HG02884 (cell line): ENCODE results near the gene MYO1C.
"Not testable (repeated sequence)": the region's sequence is repeated elsewhere in the genome, so short reads cannot be mapped to it uniquely, and the experiment has no call there.

Experiments
- ATAC-seq: cut with Tn5 transposase; IDR thresholded peaks from one replicate; pipeline ENCODE4 v1.9.1; 2021; ENCODE audit warnings: mild to moderate bottlenecking, moderate library complexity; ENCODE audit not compliant: unreplicated experiment

MYO1C gene

DNA sequence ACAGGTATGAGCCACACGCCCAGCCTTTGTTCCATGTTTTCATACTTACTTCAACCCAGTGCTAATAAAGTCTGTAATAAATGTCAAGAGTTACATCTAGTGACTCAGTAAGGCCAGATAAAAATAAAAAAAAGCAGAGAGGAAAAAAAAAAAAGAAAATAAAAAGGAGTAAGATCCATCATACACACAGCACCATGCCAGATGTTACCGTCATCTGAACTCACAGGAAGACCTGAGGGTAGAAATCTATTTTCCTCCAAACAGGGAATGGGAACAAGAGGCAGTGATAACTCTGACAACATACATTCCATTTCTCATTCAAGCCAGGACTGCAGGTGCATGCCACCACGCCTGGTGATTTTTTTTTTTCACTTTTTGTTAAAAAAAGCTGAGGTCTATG is 57.2 kb downstream of the MYO1C start:
- no peak for ATAC-seq

DNA sequence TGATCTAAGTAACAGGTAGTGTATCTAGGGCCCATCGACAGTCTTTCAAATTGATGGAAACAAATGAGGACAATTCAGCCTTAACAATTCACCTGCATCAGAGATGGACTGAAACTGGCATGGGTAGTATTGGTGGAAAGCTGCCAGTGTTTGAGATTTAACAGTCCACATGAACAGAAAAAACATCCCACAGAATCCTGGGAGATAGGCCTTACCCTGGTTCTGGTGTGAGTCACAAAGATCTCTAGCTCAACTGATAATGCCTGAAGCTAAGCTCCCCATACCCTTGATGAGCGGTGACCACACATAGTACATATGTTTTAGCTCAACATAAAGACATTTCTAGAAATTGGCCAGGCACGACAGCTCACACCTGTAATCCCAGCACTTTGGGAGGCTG is 58.3 kb downstream of the MYO1C start:
- no peak for ATAC-seq

DNA sequence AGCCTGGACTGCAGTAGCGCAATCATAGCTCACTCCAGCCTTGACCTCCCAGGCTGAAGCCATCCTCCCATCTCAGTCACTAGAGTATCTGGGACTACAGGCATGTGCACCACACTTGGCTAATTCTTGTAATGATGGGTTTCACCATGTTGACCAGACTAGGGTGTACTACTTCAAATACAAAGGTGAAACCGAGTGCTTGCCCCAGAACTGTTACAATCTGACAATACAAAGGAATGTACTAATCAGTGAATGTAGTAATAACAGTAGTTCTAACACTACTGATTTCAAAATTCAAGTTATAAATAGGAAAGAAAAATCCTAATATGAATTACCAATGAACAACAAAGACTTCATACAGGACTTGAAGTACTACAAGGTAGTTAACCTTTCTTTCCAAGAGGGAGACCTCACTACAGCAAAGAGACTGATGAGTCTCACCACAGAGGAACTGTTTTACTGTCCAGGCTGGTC is 60.8 kb downstream of the MYO1C start:
- peak; percentile 65 for ATAC-seq

DNA sequence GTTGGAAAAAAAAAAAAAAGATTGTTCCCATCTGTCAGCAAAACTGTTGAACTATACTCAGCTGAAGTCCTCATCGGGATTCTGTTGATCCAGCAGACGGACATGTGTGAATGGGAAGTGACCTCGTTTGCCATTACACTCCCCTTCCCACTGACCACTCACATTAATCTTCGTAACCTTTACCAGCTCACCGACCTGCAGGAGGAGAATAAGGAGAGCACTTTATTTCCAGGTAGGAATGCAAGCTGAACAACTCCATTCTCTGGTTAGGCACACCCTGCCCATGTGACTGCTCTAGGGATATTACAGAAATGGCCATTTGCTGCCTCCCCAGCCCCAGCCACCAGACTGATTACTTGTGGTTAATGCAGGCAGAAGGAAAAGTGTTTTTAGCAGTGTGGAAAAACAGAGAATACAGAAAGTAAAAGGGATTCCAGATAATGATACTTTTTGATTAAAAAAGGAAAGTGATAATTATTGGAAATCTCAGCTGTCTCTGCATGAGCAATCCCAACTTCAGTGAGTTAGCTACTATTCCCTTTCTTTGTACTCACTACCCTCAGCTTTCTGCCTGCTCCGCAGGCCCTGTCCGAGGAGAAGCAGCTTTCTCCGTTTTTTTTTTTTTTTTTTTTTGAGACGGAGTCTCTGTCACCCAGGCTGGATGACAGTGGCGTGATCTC is 68.9 kb downstream of the MYO1C start:
- ATAC-seq = no peak

DNA sequence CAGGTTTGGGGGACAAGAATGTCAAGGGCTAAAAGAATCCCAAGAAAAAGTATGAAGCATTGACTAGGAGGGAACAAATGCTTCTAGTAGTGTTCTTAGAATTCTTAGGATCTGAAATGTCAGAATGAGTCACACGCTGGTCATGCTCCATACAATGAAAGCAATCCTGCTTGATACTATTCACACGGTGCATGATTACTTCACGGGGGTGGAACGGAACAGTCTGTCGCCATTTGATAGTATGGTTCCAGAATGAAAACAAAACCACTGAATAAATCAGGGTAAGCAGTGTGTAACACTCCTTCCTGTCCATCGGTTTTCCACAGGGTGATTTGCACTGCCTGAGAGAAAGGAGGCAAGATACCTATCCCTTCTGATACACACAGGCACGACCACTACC is 69.6 kb downstream of the MYO1C start:
- no peak for ATAC-seq

DNA sequence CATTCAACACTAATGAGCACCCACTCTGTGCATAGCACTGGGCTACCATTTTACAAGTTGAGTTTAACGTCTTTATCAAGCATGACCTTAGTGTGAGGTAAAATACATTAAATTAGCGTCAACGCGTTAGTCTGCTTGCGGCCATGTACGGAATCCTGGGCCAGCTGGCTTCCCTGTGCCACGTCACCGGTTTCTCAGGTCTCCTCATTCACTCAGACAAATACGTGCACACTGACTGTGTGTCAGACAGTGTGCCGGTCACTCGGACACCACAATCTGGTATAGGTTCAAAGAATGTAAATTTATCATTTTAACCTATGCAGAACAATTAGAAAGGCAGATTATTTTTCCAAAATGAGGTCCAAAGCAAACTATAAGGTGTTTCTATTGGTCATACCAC is 71.0 kb downstream of the MYO1C start:
- ATAC-seq = no peak

DNA sequence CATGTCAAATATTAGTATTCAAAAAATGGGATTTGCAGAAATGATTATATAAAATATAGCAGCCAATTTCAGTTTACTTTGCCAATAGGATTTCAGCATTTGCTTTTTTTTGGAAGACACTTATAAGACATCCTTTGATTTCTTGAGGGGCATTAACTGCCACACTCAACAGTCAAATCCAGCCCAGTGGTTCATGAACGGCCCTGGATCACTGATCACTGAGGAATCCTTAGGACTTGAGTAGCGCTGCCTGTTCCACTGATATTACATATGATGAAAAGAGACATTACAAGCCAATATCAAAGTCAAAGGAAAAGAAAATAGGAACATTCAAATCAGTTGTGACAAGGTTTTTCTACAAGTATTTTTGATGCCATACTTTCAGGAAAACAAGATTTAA is 71.5 kb downstream of the MYO1C start:
- no peak for ATAC-seq

DNA sequence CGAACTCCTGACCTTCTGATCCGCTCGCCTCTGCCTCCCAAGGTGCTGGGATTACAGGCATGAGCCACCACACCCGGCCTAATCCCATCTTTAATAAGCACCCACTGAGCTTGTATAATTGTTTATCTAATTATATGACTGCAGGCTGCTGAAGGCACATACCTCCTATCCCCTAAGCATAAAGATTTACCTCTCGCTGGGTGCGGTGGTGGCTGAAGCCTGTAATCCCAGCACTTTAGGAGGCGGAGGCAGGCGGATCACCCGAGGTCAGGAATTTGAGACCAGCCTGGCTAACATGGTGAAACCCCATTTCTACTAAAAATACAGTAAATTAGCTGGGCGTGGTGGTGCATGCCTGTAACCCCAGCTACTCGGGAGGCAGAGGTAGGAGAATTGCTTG is 72.3 kb downstream of the MYO1C start:
- ATAC-seq = no peak

DNA sequence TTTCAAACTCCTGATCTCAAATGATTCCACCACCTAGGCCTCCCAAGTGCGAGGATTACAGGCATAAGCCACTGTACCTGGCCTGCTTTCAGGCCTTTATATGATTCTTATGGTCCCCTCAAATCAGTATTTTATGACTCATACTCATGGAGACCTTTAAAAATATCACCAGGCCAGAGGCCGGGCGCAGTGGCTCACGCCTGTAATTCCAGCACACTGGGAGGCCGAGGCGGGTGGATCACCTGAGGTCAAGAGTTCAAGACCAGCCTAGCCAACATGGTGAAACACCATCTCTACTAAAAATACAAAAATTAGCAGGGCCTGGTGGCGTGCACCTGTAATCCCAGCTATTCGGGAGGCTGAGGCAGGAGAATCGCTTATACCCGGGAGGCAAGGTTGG is 74.0 kb downstream of the MYO1C start:
- ATAC-seq = not testable (repeated sequence)

DNA sequence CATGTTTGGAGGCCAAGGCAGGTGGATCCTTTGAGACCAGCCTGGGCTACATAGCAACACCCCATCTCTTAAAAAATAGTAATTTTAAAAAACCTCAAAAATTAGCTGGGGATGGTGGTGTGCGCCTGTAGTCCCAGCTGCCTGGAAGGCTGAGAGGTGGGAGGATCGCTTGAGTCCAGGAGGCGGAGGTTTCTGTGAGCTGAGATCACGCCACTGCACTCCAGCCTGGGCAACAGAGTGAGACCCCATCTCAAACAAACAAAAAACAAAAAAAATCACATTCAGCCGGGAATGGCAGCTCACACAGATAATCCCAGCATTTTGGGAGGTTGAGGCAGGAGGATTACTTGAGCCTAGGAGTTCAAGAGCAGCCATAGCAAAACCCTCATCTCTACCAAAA is 76.1 kb downstream of the MYO1C start:
- no peak for ATAC-seq

DNA sequence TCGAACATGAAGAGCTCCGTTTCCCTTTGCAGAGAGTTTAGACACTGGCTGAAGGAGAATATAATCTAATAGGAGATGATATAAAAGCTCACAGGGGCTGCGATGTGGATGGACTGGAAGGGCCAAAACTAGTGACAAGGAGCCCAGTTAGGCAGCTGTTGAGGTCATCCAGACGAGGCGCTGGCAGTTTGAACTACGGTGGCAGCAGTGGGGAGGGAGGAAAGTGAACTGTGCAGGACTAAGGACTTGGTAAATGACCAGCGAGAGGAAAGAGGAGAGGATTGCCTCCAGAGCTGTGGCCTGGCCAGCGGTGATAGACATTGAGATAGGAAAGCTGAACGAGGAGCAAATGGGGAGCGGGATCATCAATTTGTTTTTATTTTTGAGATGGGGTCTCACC is 77.9 kb downstream of the MYO1C start:
- no peak for ATAC-seq
